Stimulated activated effector memory CD8-positive, alpha-beta T cell treated with anti-CD3 and anti-CD28 coated beads, Interleukin-12 subunit alpha, Interleukin-12 subunit beta, amount 100 ng/mL, for 72 hours (primary cell): ENCODE measurements around the gene TRPV3.

ENCODE experiments used
- ATAC-seq: fragments of 150-1000 bp; cut with Tn5 transposase; 2 replicates; pipeline ENCODE4 v1.10.0; 2021
- DNase-seq, 2 donors: peaks; one replicate each; pipeline ENCODE4 v3.0.0; 2021 to 2022; ENCODE audit warnings: low spot score in 2 of 2
- H3K27ac Mint-ChIP-seq: one replicate; pipeline ENCODE4 v1.8.0; 2022; ENCODE audit warnings: mild to moderate bottlenecking, mixed read lengths
- H3K36me3 Mint-ChIP-seq: one replicate; pipeline ENCODE4 v1.8.0; 2022; ENCODE audit warnings: mild to moderate bottlenecking, mixed read lengths
- H3K4me1 Mint-ChIP-seq: one replicate; pipeline ENCODE4 v1.8.0; 2022; ENCODE audit warnings: mixed read lengths
- H3K4me3 Mint-ChIP-seq: one replicate; pipeline ENCODE4 v1.8.0; 2022; ENCODE audit warnings: mild to moderate bottlenecking, mixed read lengths
- H3K9me3 Mint-ChIP-seq: one replicate; pipeline ENCODE4 v1.8.0; 2022; ENCODE audit warnings: mixed read lengths

Gene TRPV3

DNA sequence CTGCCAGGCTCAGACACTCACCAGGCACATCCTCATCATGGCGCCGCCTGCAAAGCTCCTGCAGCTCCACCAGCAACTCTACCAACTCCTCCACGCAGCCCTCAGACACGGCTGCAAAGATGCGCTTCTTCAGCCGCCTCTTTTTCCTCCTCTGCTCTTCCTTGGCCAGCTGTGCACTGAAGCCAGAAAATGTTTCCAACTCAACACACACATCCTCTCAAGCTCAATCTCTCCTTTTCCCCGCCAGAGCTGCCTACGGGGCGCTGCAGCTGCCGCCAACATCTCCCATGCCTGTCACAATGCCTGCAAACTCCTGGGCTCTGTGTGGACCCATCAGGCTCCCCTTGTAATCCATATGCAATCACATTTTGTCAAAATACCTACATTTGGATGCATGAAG lies 14.2 kb downstream of the TRPV3 start:
- H3K4me1 Mint-ChIP-seq, result peaks cover 7% of the 10 kb centered on the region
- H3K9me3 Mint-ChIP-seq, result no peaks in the 10 kb centered on the region
- no peak for ATAC-seq
- no peak for DNase-seq
- no peak overlapping the region for H3K27ac Mint-ChIP-seq
- H3K36me3 Mint-ChIP-seq, result no peaks in the 10 kb centered on the region
- H3K4me3 Mint-ChIP-seq, result no peak overlapping the region

DNA sequence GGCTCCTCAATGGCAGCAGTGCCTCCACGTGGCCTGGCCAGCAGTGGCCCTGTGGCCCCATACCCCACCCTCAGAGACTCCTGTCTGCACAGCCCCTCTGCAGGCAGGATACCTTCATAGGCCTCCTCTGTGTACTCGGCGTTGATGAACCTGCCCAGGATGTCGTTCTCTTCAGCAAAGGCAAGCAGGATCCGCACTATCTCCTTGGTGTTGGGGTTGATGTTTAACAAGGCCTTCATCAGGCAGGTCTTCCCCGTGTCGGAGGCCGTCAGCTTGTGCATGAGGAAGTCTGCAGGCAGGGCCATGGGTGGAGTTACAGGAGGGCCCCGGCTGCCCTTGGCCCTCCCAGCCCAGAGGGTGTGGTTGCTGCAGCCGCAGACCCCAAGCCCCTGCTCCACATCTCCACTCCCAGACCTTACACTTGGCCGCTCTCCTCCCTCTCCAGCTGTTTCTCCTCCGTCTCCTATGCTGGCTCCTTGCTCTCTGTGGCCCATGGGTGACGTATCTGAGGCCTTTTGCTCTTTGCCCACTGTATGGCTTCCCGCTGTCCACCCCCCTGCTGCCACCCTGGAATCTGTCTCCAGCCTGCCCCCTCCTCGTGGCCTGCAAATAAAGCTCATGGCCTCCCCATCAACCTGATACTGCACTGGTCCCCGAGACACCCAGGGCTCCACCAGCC lies 15.1 kb downstream of the TRPV3 start:
- Mint-ChIP-seq H3K4me3 (no peak overlapping the region), H3K4me1 (peaks cover 7% of the 10 kb centered on the region), H3K9me3 (no peaks in the 10 kb centered on the region), H3K27ac (no peak overlapping the region), H3K36me3 (no peaks in the 10 kb centered on the region)
- no peak for DNase-seq
- no peak for ATAC-seq

DNA sequence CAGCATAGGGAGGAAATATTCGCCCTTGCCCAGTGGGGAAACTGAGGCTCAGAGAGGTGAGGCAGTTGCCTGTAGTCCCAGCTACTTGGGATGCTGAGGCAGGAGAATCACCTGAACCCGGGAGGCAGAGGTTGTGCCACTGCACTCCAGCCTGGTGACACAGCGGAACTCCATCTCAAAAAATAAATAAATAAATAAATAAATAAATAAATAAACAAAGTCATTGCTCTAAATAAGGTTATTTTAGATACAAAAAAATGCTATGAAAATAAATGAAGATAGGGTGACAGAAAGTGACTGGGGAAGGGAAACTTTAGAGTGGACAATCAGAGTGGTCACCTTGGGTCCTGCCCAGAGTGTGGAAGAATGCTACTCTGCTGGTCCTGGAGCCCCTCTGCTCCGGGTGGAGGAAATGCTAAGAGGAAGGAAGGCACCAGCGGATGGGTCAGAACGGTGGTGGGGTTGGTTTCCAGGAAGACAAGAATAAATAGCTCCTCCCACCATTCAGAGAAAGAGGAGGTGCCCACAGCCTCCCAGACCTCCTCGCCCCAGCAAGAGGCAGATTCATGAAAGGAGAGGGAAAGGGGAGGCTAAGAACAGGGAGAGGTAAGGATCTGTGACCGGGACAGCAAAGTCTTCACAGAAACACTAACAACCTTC lies 17.6 kb downstream of the TRPV3 start:
- DNase-seq (no peak), ATAC-seq (no peak)
- Mint-ChIP-seq H3K36me3 (no peaks in the 10 kb centered on the region), H3K9me3 (no peaks in the 10 kb centered on the region), H3K4me3 (no peak overlapping the region), H3K4me1 (peaks cover 16% of the 10 kb centered on the region), H3K27ac (peak overlapping the region; percentile 87)

DNA sequence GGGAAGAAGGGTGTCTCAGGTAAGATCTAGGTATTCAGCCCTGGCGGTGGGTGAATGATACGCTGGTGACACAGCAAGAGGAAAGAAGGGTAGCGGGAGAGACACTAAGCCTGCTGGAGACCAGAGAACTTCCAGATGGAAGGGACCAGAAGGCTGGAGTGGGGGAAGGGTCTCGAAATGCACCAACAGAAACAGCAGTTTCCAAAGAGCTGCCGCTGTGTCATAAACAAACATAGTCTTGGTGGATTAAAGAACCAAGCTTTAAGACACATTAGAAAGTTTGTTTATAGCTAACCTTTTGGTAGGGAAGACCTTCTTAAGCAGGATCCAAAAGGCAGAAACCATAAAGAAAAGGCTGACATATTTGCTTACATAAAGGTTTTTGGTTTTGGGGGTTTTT lies 20.9 kb downstream of the TRPV3 start:
- Mint-ChIP-seq H3K9me3 (no peaks in the 10 kb centered on the region), H3K4me1 (peaks cover 21% of the 10 kb centered on the region), H3K4me3 (no peak overlapping the region), H3K27ac (no peak overlapping the region), H3K36me3 (no peaks in the 10 kb centered on the region)
- DNase-seq (no peak), ATAC-seq (no peak)

DNA sequence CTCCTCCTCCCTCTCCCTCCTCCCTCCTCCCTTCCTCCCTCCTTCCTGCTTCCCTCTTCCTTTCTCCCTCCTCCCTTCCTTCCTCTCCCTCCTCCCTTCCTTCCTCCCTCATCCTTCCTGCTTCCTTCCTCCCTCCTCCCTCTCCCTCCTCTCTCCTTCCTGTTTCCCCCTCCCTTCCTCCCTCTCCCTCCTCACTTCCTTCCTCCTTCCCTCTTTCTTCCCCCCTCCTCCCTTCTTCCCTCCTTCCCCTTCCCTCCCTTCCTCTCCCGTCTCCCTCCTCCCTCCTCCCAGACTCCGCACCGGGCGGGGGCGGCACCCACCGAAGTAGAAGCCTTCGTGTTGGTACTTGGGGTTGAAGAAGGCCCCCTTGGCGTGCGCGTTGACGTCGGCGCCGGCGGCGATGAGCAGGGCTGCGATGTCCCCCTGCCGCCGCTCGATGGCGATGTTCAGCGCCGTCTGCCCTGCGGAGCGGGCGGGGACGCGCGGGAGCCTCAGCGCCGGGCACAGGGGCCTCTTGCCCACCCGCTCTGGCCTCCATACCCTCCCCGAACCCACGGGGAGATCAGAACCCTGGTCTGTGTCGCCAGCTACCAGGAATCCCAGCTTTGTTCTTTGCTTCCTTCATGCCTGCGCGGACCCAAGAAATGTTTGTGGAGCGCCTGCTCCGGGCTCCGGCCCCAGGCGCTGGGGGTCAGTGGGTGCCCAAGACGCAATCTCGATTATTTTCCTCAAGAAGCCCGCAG lies 22.2 kb downstream of the TRPV3 start:
- Mint-ChIP-seq H3K9me3 (no peaks in the 10 kb centered on the region), H3K36me3 (no peaks in the 10 kb centered on the region), H3K4me3 (peak overlapping the region; percentile 55), H3K4me1 (peaks cover 21% of the 10 kb centered on the region), H3K27ac (peak overlapping the region; percentile 37)
- DNase-seq (peak; percentile 62 to 71), ATAC-seq (peak; percentile 86)

DNA sequence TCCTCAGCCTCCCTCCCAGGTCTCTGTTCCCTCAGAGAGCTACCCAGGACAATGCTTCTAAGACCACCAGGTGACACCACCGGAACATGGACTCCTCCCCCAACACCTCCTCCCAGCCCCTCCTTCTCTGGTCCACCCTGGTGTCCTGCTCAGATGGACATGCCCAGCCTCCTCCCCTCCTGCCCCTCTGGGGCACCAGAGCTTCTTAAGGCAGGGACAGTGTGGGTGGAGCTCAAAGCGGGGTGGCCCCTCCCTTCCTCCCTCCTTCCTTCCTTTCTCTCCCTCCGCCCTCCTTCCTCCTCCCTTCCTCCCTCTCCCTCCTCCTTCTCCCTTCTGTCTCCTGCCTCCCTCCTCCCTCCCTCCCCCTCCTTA lies 22.7 kb downstream of the TRPV3 start:
- no peak overlapping the region for H3K27ac Mint-ChIP-seq
- H3K4me1 Mint-ChIP-seq, result peaks cover 15% of the 10 kb centered on the region
- ATAC-seq (peak; percentile 31), DNase-seq (no peak)
- peak overlapping the region; percentile 55 for H3K4me3 Mint-ChIP-seq
- H3K36me3 Mint-ChIP-seq, result no peaks in the 10 kb centered on the region
- no peaks in the 10 kb centered on the region for H3K9me3 Mint-ChIP-seq

DNA sequence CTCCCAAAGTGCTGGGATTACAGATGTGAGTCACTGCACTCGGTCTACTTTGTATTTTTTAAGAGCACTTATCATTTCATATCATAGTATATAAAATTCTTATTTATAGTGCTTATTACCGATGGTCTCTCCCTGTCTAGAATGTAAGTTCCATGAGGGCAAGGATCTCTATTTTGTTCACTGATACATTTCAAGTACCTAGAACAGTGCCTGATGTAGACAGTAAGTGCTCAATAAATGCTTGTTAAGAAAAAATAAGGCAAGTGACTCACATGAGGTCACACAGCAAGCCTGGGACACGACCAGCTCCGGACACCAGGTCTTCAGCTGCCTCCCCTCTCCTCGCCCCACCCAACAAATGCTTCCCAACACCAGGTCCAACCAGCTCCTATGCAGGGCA lies 23.9 kb downstream of the TRPV3 start:
- ATAC-seq (no peak), DNase-seq (no peak)
- H3K36me3 Mint-ChIP-seq, result no peaks in the 10 kb centered on the region
- H3K4me1 Mint-ChIP-seq, result peaks cover 14% of the 10 kb centered on the region
- H3K9me3 Mint-ChIP-seq, result no peaks in the 10 kb centered on the region
- H3K27ac Mint-ChIP-seq, result no peak overlapping the region
- H3K4me3 Mint-ChIP-seq, result no peak overlapping the region

DNA sequence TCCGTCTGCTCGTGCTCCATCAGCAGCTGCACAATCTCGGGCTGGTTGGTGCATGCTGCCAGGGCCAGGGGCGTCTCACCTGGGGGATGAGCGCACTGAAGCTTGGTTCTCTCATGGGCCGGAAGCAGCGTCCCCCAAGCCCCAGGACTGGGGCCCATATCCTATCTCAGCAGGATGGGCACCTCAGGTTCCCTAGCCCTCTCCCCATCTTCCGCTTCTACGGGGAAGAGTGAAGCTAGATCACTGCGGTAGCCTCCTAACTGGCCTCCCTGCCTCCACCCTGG lies 24.8 kb downstream of the TRPV3 start:
- no peaks in the 10 kb centered on the region for H3K36me3 Mint-ChIP-seq
- no peak for DNase-seq
- no peak overlapping the region for H3K27ac Mint-ChIP-seq
- no peak for ATAC-seq
- H3K9me3 Mint-ChIP-seq, result no peaks in the 10 kb centered on the region
- H3K4me1 Mint-ChIP-seq, result peaks cover 14% of the 10 kb centered on the region
- H3K4me3 Mint-ChIP-seq, result no peak overlapping the region

DNA sequence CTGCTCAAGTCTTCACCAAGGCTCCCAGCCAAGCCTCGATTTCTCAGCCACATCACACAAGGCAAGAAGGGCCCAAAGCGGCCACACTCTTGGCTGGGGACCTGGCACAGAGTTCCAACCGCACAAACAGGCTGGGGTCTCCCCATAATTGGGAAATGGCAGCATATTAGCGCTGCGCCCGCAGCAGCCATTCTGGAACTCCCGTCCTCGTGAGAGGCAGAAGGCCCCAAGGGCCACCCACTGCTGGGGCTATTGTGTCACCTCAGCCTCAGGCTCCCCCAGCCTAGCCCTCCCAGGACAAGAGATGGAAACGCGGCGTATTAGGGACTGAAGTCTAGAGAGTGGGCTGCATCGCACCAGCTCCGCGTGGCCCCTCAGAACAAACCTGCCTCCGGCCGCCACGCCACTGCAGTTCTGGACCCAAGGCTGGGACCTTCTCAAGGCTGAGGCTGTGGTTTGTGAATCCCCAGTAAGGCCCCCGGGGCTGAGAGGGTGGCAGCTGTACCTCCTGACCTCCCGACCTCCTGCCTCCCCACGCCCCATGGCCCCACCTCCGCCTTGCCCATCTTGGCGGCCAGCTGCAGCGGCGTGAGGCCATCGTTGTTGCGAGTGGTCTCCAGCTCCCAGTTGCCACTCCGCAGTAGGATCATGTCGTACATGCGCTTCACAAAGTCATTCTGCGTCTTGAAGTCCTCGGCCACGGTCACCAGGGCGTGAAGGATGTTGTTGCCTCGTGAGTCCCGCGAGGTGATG lies 25.3 kb downstream of the TRPV3 start:
- Mint-ChIP-seq H3K4me1 (peaks cover 14% of the 10 kb centered on the region), H3K4me3 (no peak overlapping the region), H3K27ac (no peak overlapping the region), H3K36me3 (no peaks in the 10 kb centered on the region), H3K9me3 (no peaks in the 10 kb centered on the region)
- no peak for DNase-seq
- no peak for ATAC-seq

DNA sequence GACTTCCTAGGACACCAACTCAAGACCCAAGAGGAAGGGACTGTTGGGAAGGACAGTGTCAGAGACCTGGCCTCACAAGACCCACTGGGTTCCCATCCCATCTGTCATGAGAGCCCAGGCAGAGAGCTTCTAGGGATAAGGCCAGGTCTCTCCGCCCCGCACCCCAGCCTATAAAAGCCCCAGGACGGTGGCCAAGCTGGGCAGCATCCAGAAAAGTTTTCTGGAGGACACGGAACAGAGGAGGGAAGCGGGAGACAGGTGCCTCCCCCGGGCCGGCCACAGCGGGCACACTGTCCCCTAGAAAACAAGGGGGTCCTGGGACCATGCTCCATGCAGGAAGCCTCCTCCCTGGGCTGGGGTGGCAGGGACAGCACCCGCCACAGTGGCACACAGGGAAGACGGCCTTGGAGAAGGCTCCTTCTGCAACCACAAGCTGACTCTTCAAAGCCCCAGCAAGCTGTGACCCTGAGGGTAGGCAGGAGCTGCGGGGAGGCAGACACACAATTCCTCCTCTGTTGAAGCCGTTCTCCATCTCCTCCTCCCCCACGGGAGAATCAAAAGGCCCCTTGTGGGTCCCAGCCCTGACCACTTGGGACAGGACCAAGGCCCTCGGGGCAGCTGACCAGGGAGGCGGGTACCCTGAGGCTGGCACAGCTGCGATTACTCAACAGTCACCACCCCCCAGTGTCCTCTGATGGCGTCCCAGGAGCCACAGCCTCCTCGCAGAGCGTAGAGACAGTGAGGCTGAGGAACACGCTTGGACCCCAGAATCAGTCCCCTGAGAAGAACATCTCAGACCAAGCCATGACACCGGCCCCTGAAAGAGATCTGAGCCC lies 26.1 kb downstream of the TRPV3 start:
- Mint-ChIP-seq H3K4me3 (no peak overlapping the region), H3K27ac (no peak overlapping the region), H3K9me3 (no peaks in the 10 kb centered on the region), H3K4me1 (peaks cover 13% of the 10 kb centered on the region), H3K36me3 (no peaks in the 10 kb centered on the region)
- no peak for DNase-seq
- ATAC-seq, result no peak

DNA sequence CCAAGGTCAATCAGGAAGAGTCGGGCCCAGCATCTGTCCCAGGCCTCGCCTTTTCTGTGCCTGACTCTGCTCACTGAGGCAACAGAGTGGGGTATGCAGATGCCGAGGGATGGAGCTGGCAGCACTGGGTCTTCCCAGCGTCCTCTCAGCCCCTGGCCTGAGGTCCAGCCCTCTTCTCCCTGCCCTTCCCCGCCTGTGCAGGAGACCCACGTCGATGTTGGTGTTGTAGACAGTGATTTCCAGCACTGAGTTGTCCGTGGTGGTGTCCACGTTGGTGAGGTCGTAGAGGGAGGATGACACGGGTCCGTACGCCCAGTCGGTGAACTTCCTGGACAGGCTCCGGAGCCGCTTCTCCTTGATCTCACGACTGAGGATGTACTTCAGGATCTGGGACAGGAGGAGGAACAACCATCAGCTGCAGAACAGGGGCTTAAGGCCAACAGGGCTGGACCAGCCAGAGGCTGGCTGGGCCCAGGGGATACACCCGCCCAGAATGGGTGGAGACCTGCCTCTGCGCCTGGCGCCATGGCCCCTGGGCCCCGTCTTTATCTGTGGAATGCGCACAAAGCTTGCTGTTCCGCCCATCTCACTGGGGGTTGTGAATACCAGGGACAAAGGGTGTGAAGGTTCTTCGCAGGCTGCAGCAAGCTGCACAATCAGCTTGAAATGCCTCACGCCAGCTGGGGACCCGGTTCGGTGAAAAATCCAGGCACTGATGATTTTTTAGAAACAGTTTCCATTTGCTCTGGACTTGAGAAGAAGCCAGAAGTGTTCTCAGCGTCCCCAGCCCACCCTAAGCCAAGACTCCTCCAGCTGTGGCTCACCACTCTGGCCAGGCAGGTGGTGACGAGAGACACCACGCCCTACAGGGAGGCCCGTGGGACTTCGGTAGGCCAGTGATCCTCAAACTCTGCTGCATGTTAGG lies 27.5 kb downstream of the TRPV3 start:
- Mint-ChIP-seq H3K9me3 (no peaks in the 10 kb centered on the region), H3K4me3 (no peak overlapping the region), H3K4me1 (peaks cover 6% of the 10 kb centered on the region), H3K36me3 (no peaks in the 10 kb centered on the region), H3K27ac (no peak overlapping the region)
- ATAC-seq (no peak), DNase-seq (no peak)

DNA sequence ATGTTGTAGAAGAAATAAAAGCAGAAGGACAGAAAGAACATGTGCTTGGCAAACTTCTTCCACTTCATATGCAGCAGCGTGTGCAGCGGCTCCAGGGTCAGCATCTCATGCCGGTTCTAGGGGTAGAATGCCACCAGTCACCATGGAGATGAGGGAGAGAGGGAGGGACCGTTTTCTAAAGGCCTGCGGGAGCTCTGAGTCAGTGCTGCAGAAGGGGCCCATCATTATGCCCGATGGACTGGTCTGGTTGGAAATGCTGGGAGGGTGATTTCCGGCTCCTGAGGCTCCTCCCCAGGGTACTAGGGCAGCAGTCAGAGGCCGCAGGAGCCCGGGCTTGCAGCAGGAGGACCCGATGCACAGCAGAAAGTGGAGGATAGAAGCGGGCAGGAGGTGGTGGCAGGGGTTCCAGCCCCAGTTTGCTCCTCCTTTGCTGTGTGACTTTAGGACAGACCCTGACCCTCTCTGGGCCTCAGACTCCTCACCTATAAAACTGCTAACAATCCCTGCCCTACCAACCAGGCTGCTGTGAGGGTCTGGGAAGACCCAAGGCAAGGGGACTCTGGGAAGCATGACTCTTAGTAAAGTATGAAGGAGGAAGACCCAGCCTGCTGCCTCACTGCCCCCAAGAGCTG lies 28.6 kb downstream of the TRPV3 start:
- no peaks in the 10 kb centered on the region for H3K9me3 Mint-ChIP-seq
- H3K36me3 Mint-ChIP-seq, result no peaks in the 10 kb centered on the region
- no peak overlapping the region for H3K4me3 Mint-ChIP-seq
- DNase-seq, result no peak
- H3K4me1 Mint-ChIP-seq, result no peaks in the 10 kb centered on the region
- no peak for ATAC-seq
- no peak overlapping the region for H3K27ac Mint-ChIP-seq

DNA sequence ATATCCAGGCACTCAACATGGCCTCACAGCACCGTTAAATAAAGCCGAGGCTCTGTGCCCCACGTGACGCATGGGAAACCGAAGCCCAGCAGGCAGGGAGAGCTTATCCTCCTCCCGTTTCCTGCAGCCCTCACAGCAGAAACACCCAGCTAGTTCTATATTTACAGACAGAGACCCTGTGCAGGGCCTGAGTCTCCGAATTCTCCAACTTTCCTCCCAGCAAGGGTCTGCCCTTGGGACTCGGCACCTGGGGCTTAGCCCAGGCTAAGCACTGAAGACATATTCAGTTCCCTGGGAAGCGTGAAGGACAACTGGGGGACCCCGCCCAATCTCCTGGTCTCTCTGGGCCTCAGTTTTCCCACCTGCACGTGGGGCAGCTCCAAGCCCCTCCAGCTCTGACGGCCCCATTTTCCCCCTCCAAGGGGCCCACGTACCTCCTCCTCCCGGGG lies 29.2 kb downstream of the TRPV3 start:
- Mint-ChIP-seq H3K36me3 (no peaks in the 10 kb centered on the region), H3K9me3 (no peaks in the 10 kb centered on the region), H3K27ac (no peak overlapping the region), H3K4me3 (no peak overlapping the region), H3K4me1 (no peaks in the 10 kb centered on the region)
- ATAC-seq (no peak), DNase-seq (no peak)

DNA sequence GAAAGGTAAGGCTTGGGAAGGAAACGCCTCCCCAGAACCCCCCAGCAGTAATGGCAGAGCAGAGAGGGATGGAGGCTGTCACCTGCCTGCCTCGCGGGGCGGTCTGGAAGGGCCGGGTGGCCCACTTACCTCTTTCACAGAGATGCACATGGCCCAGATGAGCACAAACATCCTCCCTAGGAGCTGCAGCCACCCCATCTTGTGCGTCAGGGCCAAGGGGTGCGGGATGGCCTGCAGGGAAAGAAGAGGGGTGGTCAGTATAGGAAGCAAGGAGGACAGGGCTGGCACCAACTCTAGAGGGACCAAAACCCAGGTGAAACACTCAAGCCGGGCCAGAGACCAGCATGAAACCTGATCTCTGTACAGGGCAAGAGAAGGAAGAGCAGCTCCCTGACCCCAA lies 29.7 kb downstream of the TRPV3 start:
- H3K9me3 Mint-ChIP-seq, result no peaks in the 10 kb centered on the region
- no peak overlapping the region for H3K27ac Mint-ChIP-seq
- DNase-seq (no peak), ATAC-seq (no peak)
- H3K4me1 Mint-ChIP-seq, result no peaks in the 10 kb centered on the region
- no peak overlapping the region for H3K4me3 Mint-ChIP-seq
- H3K36me3 Mint-ChIP-seq, result no peaks in the 10 kb centered on the region
